MM.1S (cell line): ENCODE results near the gene BCAS4.

Experiments
- DNase-seq: peaks from one replicate; pipeline ENCODE4 v3.0.0-alpha.2; 2015
- H2AFZ ChIP-seq: fragments of 300-600 bp; sonication (generic); 2 replicates; pipeline ENCODE4 v1.6.0; 2016; ENCODE audit warnings: antibody characterized with exemption, low read length
- H3F3A ChIP-seq: fragments of 300-600 bp; sonication (generic); 2 replicates; pipeline ENCODE4 v1.6.1; 2016; ENCODE audit warnings: mild to moderate bottlenecking, antibody characterized with exemption, low read length, moderate library complexity, mixed read lengths; ENCODE audit not compliant: insufficient read depth
- H3K27ac ChIP-seq: fragments of 300-600 bp; sonication (generic); 2 replicates; pipeline ENCODE4 v1.5.1; 2016; ENCODE audit warnings: mild to moderate bottlenecking, low read length
- H3K27me3 ChIP-seq: fragments of 300-600 bp; sonication (generic); replicated peaks from 2 replicates; pipeline ENCODE4 v1.6.0; 2016; ENCODE audit warnings: low read length; ENCODE audit not compliant: insufficient read depth
- H3K36me3 ChIP-seq: fragments of 300-600 bp; sonication (generic); replicated peaks from 2 replicates; pipeline ENCODE4 v1.6.1; 2016; ENCODE audit warnings: mild to moderate bottlenecking, low read length, mixed read lengths; ENCODE audit not compliant: insufficient read depth
- H3K4me1 ChIP-seq: fragments of 300-600 bp; sonication (generic); 2 replicates; pipeline ENCODE4 v1.6.1; 2016; ENCODE audit warnings: low read length, mixed read lengths
- H3K4me2 ChIP-seq: fragments of 300-600 bp; sonication (generic); 2 replicates; pipeline ENCODE4 v1.6.0; 2016; ENCODE audit warnings: low read depth, low read length
- H3K4me3 ChIP-seq: fragments of 300-600 bp; sonication (generic); 2 replicates; pipeline ENCODE4 v1.5.1; 2016; ENCODE audit warnings: low read length, mixed read lengths
- H3K79me2 ChIP-seq: fragments of 300-600 bp; sonication (generic); 2 replicates; pipeline ENCODE4 v1.6.1; 2016; ENCODE audit warnings: mixed run types, low read length, mixed read lengths
- H3K9ac ChIP-seq: fragments of 300-600 bp; sonication (generic); 2 replicates; pipeline ENCODE4 v1.6.1; 2016; ENCODE audit warnings: low read length, mixed read lengths
- H3K9me2 ChIP-seq: fragments of 300-600 bp; sonication (generic); replicated peaks from 2 replicates; pipeline ENCODE4 v1.6.1; 2016; ENCODE audit warnings: mild to moderate bottlenecking, low read length, mixed read lengths; ENCODE audit not compliant: insufficient read depth
- H3K9me3 ChIP-seq: fragments of 300-600 bp; sonication (generic); replicated peaks from 2 replicates; pipeline ENCODE4 v1.6.1; 2016; ENCODE audit warnings: mild to moderate bottlenecking, low read length, mixed read lengths; ENCODE audit not compliant: insufficient read depth
- H4K20me1 ChIP-seq: fragments of 300-600 bp; sonication (generic); 2 replicates; pipeline ENCODE4 v1.6.1; 2016; ENCODE audit warnings: mild to moderate bottlenecking, low read length, moderate library complexity, mixed read lengths; ENCODE audit not compliant: insufficient read depth
- CTCF ChIP-seq: fragments of 300-600 bp; sonication (generic); IDR thresholded peaks from 2 replicates; pipeline ENCODE4 v1.5.1; 2016; ENCODE audit warnings: antibody characterized with exemption, low read length, mixed read lengths
- EZH2 ChIP-seq: fragments of 300-600 bp; sonication (generic); optimal IDR thresholded peaks from 2 replicates; pipeline ENCODE3; 2017; ENCODE audit warnings: low read depth, mild to moderate bottlenecking, antibody characterized with exemption, low read length, mixed read lengths
- EZH2phosphoT487 ChIP-seq: fragments of 300-600 bp; sonication (generic); IDR thresholded peaks from 2 replicates; pipeline ENCODE4 v1.6.1; 2018; ENCODE audit warnings: antibody characterized with exemption, low read length

BCAS4 gene

GRCh38 chr20:50805349-50805684, 10.5 kb downstream of the BCAS4 start:
- H3K9me2 ChIP-seq = no peaks in the 10 kb centered on the region
- H3K9ac ChIP-seq = no peak overlapping the region
- no peaks in the 10 kb centered on the region for H3K27me3 ChIP-seq
- no peak overlapping the region for H3K4me3 ChIP-seq
- no peaks in the 10 kb centered on the region for H3K36me3 ChIP-seq
- H2AFZ ChIP-seq = no peak overlapping the region
- no peaks in the 10 kb centered on the region for H3K4me1 ChIP-seq
- no peak overlapping the region for H3K27ac ChIP-seq
- no peak overlapping the region for H3K4me2 ChIP-seq
- TF ChIP-seq CTCF (no peak), EZH2phosphoT487 (no peak), EZH2 (no peak)
- no peaks in the 10 kb centered on the region for H3F3A ChIP-seq
- no peak for DNase-seq
- no peaks in the 10 kb centered on the region for H4K20me1 ChIP-seq
- no peaks in the 10 kb centered on the region for H3K9me3 ChIP-seq
- H3K79me2 ChIP-seq = no peaks in the 10 kb centered on the region

- Histone ChIP-seq H3K4me3 (no peak overlapping the region), H3K9me3 (no peaks in the 10 kb centered on the region), H3K27ac (no peak overlapping the region), H3K36me3 (no peaks in the 10 kb centered on the region), H3K4me1 (no peaks in the 10 kb centered on the region), H3K27me3 (no peaks in the 10 kb centered on the region), H2AFZ (no peak overlapping the region), H3F3A (no peaks in the 10 kb centered on the region), H4K20me1 (no peaks in the 10 kb centered on the region), H3K9me2 (no peaks in the 10 kb centered on the region), H3K4me2 (no peak overlapping the region), H3K9ac (no peak overlapping the region), H3K79me2 (no peaks in the 10 kb centered on the region)
- DNase-seq = no peak
- TF ChIP-seq EZH2 (no peak), CTCF (no peak), EZH2phosphoT487 (no peak)
These were observed 11.4 kb downstream of the BCAS4 start for GRCh38 chr20:50806126-50806768.

GRCh38 chr20:50810063-50810462, 15.2 kb downstream of the BCAS4 start:
- no peak for DNase-seq
- Histone ChIP-seq H3K79me2 (no peaks in the 10 kb centered on the region), H3K27me3 (no peaks in the 10 kb centered on the region), H3K9me2 (no peaks in the 10 kb centered on the region), H3F3A (no peaks in the 10 kb centered on the region), H3K9ac (no peak overlapping the region), H3K27ac (no peak overlapping the region), H3K36me3 (no peaks in the 10 kb centered on the region), H3K4me1 (0 out of 2 replicates have a peak, but pooled peaks cover 3% of the 10 kb centered on the region), H3K4me2 (no peak overlapping the region), H2AFZ (no peak overlapping the region), H4K20me1 (no peaks in the 10 kb centered on the region), H3K9me3 (no peaks in the 10 kb centered on the region), H3K4me3 (no peak overlapping the region)
- no peak for TF ChIP-seq EZH2
- TF ChIP-seq CTCF = no peak
- no peak for TF ChIP-seq EZH2phosphoT487
